K562 (cell line): ENCODE results near the gene WDR54. TPM values are rescaled to one million over a fixed set of nuclear protein-coding genes. Genes with fewer than 3 reads are reported as not detected.

ENCODE experiments used
- ATAC-seq: fragments of 200-7000 bp; cut with Tn5 transposase; 3 replicates; pipeline ENCODE4 v1.9.1; 2020; ENCODE audit warnings: moderate library complexity
- BruUV-seq: library from RNA; stranded (reverse); fragments of 400-500 nt; replicated peaks from 2 replicates; lab custom pipeline; 2021; lab: Mats Ljungman, UMichigan
- CTCF ChIA-PET: fragments of 300-600 bp; formaldehyde crosslinking; extraction: SDS; loops from one replicate; lab custom pipeline; 2021; ENCODE audit warnings: low intra/inter-chr PET ratio; lab: Yijun Ruan, JAX
- POLR2A ChIA-PET: fragments of 300-600, 350-650 bp; sonication (Branson Sonifier 250); formaldehyde crosslinking; extraction: SDS; loops from one replicate; lab custom pipeline; 2021; ENCODE audit warnings: antibody characterized with exemption, inconsistent platforms; lab: Yijun Ruan, JAX
- DNase-seq, 4 experiments: peaks; one replicate each; pipeline versions ENCODE4 v3.0.0 to v3.0.0-alpha.2; 2011 to 2018; ENCODE audit warnings: low spot score in 3 of 4, mixed read lengths in 3 of 4; ENCODE audit errors: extremely low read depth in 1 of 4
- FAIRE-seq: peaks from 2 replicates; lab custom pipeline; 2011; peaks lifted over from hg19 to GRCh38; lab: Jason Lieb, UNC
- H2AFZ ChIP-seq: 2 replicates; pipeline ENCODE4 v1.6.0; 2011; ENCODE audit warnings: low read depth, low read length, control low read depth, inconsistent platforms
- H3K27ac ChIP-seq: fragments of 200-600 bp; 3 replicates; pipeline ENCODE4 v1.8.0; 2011; ENCODE audit warnings: low read depth, mild to moderate bottlenecking, control low read depth, inconsistent platforms, low read length, moderate library complexity, mixed read lengths; ENCODE audit errors: extremely low read depth
- H3K27me3 ChIP-seq, 2 experiments: fragments of 300-600 bp in 1 of 2; 2 replicates in 1 of 2; 3 replicates in 1 of 2; pipeline versions ENCODE4 v1.6.0 to v1.8.0; 2011; ENCODE audit warnings: inconsistent platforms in 2 of 2, low read length in 2 of 2, mild to moderate bottlenecking in 1 of 2, mixed read lengths in 1 of 2, moderate library complexity in 1 of 2; ENCODE audit not compliant: control insufficient read depth in 2 of 2, insufficient read depth in 2 of 2
- H3K36me3 ChIP-seq: fragments of 300-600 bp; 3 replicates; pipeline ENCODE4 v1.8.0; 2011; ENCODE audit warnings: mild to moderate bottlenecking, low read length, inconsistent platforms; ENCODE audit not compliant: control insufficient read depth, insufficient read depth
- H3K4me1 ChIP-seq, 2 experiments: fragments of 200-600 bp in 1 of 2; replicated peaks in 1 of 2; 2 replicates in 1 of 2; 3 replicates in 1 of 2; pipeline versions ENCODE4 v1.5.1 to v1.8.0; 2011; ENCODE audit warnings: inconsistent platforms in 2 of 2, low read length in 2 of 2, mild to moderate bottlenecking in 1 of 2, mixed read lengths in 1 of 2, moderate library complexity in 1 of 2; ENCODE audit not compliant: control insufficient read depth in 2 of 2, insufficient read depth in 2 of 2
- H3K4me2 ChIP-seq: 2 replicates; pipeline ENCODE4 v1.6.1; 2011; ENCODE audit warnings: low read length, control low read depth, inconsistent platforms, mixed read lengths; ENCODE audit not compliant: insufficient read depth
- H3K4me3 ChIP-seq: fragments of 200-600 bp; sonication (generic), shearing (Covaris generic); 2 replicates; pipeline ENCODE4 v1.5.1; 2016; ENCODE audit warnings: control low read depth, inconsistent platforms
- H3K79me2 ChIP-seq: fragments of 200-600 bp; 3 replicates; pipeline ENCODE4 v1.8.0; 2011; ENCODE audit warnings: low read length, inconsistent platforms; ENCODE audit not compliant: control insufficient read depth, insufficient read depth
- H3K9ac ChIP-seq, 2 experiments: 2 replicates each; pipeline versions ENCODE4 v1.6.0 to v1.6.1; 2011; ENCODE audit warnings: low read depth in 2 of 2, low read length in 2 of 2, control low read depth in 1 of 2, inconsistent platforms in 1 of 2, mild to moderate bottlenecking in 1 of 2, mixed read lengths in 1 of 2; ENCODE audit not compliant: insufficient read depth in 1 of 2
- H3K9me1 ChIP-seq: one replicate; pipeline ENCODE4 v1.6.0; 2011; ENCODE audit warnings: inconsistent platforms, mild to moderate bottlenecking, low read length, moderate library complexity; ENCODE audit not compliant: control insufficient read depth, insufficient read depth
- H3K9me3 ChIP-seq: replicated peaks from 2 replicates; pipeline ENCODE4 v1.5.1; 2011; ENCODE audit warnings: low read depth, low read length, inconsistent platforms; ENCODE audit not compliant: control insufficient read depth, insufficient read depth
- H4K20me1 ChIP-seq: replicated peaks from 2 replicates; pipeline ENCODE4 v1.6.1; 2011; ENCODE audit warnings: low read length, inconsistent platforms, mixed read lengths; ENCODE audit not compliant: control insufficient read depth, insufficient read depth
- ETV1 ChIP-seq: fragments of 450-650 bp; conservative IDR thresholded peaks from 2 replicates; pipeline ENCODE4 v1.6.1; 2016; ENCODE audit warnings: missing genetic modification characterization, control low read depth, low read depth, missing compliant biosample characterization
- FOXK1 ChIP-seq: sonication (generic); formaldehyde crosslinking; IDR thresholded peaks from 2 replicates; pipeline ENCODE4 v1.8.0; 2022; ENCODE audit warnings: missing genetic modification reagents, mild to moderate bottlenecking, borderline replicate concordance
- GATA2 ChIP-seq: sonication (generic); formaldehyde crosslinking; IDR thresholded peaks from 2 replicates; pipeline ENCODE4 v1.4.0; 2020; ENCODE audit warnings: mild to moderate bottlenecking, missing genetic modification reagents
- KDM1A ChIP-seq, 2 experiments: fragments of 450-650 bp; IDR thresholded peaks; 2 replicates each; pipeline ENCODE4 v1.6.1; 2016; ENCODE audit warnings: mild to moderate bottlenecking in 2 of 2
- KLF13 ChIP-seq: fragments of 450-650 bp; IDR thresholded peaks from 2 replicates; pipeline ENCODE4 v1.6.1; 2016; ENCODE audit warnings: missing genetic modification characterization, low read depth, mild to moderate bottlenecking, missing compliant biosample characterization, moderate library complexity, borderline replicate concordance
- MECOM ChIP-seq: fragments of 250-450 bp; sonication (Bioruptor Pico); IDR thresholded peaks from 2 replicates; pipeline ENCODE4 v1.8.0; 2022; ENCODE audit warnings: inconsistent platforms
- MEIS2 ChIP-seq: fragments of 450-650 bp; IDR thresholded peaks from 2 replicates; pipeline ENCODE4 v1.6.1; 2014; ENCODE audit warnings: mild to moderate bottlenecking; ENCODE audit not compliant: partially characterized antibody
- MYNN ChIP-seq, 2 experiments: sonication (generic); formaldehyde crosslinking in 1 of 2; IDR thresholded peaks; 2 replicates each; pipeline versions ENCODE4 v1.5.0 to v1.6.1; 2016 to 2020; ENCODE audit warnings: antibody characterized with exemption in 1 of 2, missing genetic modification reagents in 1 of 2
- PBX2 ChIP-seq, 2 experiments: IDR thresholded peaks in 1 of 2; conservative IDR thresholded peaks in 1 of 2; 2 replicates each; pipeline ENCODE4 v1.6.1; 2016; ENCODE audit warnings: low read depth in 2 of 2, mild to moderate bottlenecking in 1 of 2, missing compliant biosample characterization in 1 of 2, missing genetic modification characterization in 1 of 2, moderate library complexity in 1 of 2
- PKNOX1 ChIP-seq: fragments of 450-650 bp; IDR thresholded peaks from 2 replicates; pipeline ENCODE4 v1.6.1; 2016
- SMARCE1 ChIP-seq: fragments of 450-650 bp; IDR thresholded peaks from 2 replicates; pipeline ENCODE4 v1.7.1; 2016; ENCODE audit warnings: mild to moderate bottlenecking
- TRIM28 ChIP-seq: fragments of 450-650 bp; IDR thresholded peaks from 2 replicates; pipeline ENCODE4 v1.6.1; 2017
- ZBTB12 ChIP-seq: fragments of 250-450 bp; sonication (Bioruptor Pico); IDR thresholded peaks from 2 replicates; pipeline ENCODE4 v1.4.0; 2020
- ZC3H11A ChIP-seq: IDR thresholded peaks from 2 replicates; pipeline ENCODE4 v1.6.1; 2012; ENCODE audit warnings: low read depth, low read length, improper control_type of control experiment
- ZC3H4 ChIP-seq: sonication (generic); formaldehyde crosslinking; IDR thresholded peaks from 2 replicates; pipeline ENCODE4 v1.9.0; 2021; ENCODE audit warnings: missing genetic modification reagents, borderline replicate concordance
- ZNF644 ChIP-seq: fragments of 200-800 bp; sonication (Bioruptor generic); IDR thresholded peaks from 2 replicates; pipeline ENCODE4 v1.6.1; 2016; ENCODE audit warnings: low read depth, missing genetic modification characterization, missing compliant biosample characterization
- WGBS: fragments of 100-300 bp; shearing (Covaris generic); methylation state at CpG from one replicate; pipeline ENCODE4 v1.1.6; 2016; ENCODE audit warnings: low coverage, mixed read lengths; ENCODE audit not compliant: insufficient coverage; ENCODE audit errors: missing lambda C conversion rate; 5-methylcytosine and 5-hydroxymethylcytosine counted together
- in situ Hi-C: fragments of 300-500 bp; cut with MboI; formaldehyde crosslinking; loops from 4 replicates; pipeline ENCODE4 v1.15.0; 2018; ENCODE audit warnings: inconsistent platforms, mixed read lengths
- intact Hi-C: fragments of 100-400 bp; cut with micrococcal nuclease; formaldehyde crosslinking; loops from 2 replicates; pipeline ENCODE4 v1.14.2; 2022
- polyA plus RNA-seq, 8 experiments: library from polyadenylated mRNA; depleted of rRNA in 4 of 8; stranded (reverse) in 5 of 8; unstranded in 3 of 8; fragments of >200 nt; fragmentation: Nextera tagmentation in 2 of 8; fragmentation: Illumina TruSeq in 1 of 8; extraction: Ambion mirVana in 2 of 8; extraction: Trizol in 1 of 8; gene quantifications; 2 replicates each; pipeline versions ENCODE4 v1.2.1 to v1.2.3, GENCODE V29; 2011 to 2014; ENCODE audit warnings: inconsistent platforms in 1 of 8, missing spikeins in 1 of 8
- total RNA-seq, 7 experiments: library from RNA; depleted of rRNA in 6 of 7; stranded (reverse); fragments of >200 nt in 6 of 7; fragmentation: Illumina TruSeq in 2 of 7; extraction: Trizol in 2 of 7; gene quantifications; 2 replicates each; pipeline versions ENCODE4 v1.2.1 to v1.2.3, GENCODE V29; 2011 to 2021; ENCODE audit warnings: low replicate concordance in 1 of 7

WDR54 gene
- total and polyA plus RNA-seq, 9 of the 15 experiments (the other 6 are each of a cell fraction or from before 2014, with no cell fraction given), result 5.2 to 15.2 (median 7.4) TPM

- no peaks in the 10 kb centered on the region for H3K9me1 ChIP-seq
- TSS peak; percentile 49 for BruUV-seq
- intact Hi-C loops, result loop anchor here (5.0 to 10.0 kb wide), 3 partner anchors 124 to 566 kb away; partner anchors contain the start of gene STAMBP
- ATAC-seq, result peak; percentile 69
- POLR2A ChIA-PET, result interaction anchor here (0.5 to 2.6 kb wide), 13 partner anchors 8 to 539 kb away, joined by 3 to 13 read pairs (median 3); partner anchors contain the start of genes BOLA3, DCTN1 and MOB1A
- H4K20me1 ChIP-seq, result 0 out of 2 replicates have a peak, but pooled peaks cover under 1% of the 10 kb centered on the region
- peak overlapping the region; percentile 98 for H2AFZ ChIP-seq
- H3K9ac ChIP-seq, result peak overlapping the region; percentile 89 to 96
- peaks cover 26% of the 10 kb centered on the region for H3K79me2 ChIP-seq
- peaks cover 3 to 17% of the 10 kb centered on the region in 2 experiments; a peak in 3 of 5 replicates for H3K4me1 ChIP-seq
- CTCF ChIA-PET, result interaction anchor here (1.2 kb wide), 1 partner anchor 124 kb away, joined by 4 read pairs; no protein-coding TSS in a partner anchor
- peak overlapping the region; percentile 91; the same call in 2 of the 3 replicates for H3K27ac ChIP-seq
- H3K4me2 ChIP-seq, result peak overlapping the region; percentile 98
- H3K36me3 ChIP-seq, result no peaks in the 10 kb centered on the region
- peak; percentile 65 for FAIRE-seq
- in situ Hi-C loops, result no loop called here
- 2% methylated on average over 11 of the region's 11 CpGs for WGBS
- H3K4me3 ChIP-seq, result peak overlapping the region; percentile 66
- peak in 3 of 4 experiments; percentile 29 to 55 (median 52) for DNase-seq
- no peaks in the 10 kb centered on the region for H3K27me3 ChIP-seq
- no peaks in the 10 kb centered on the region for H3K9me3 ChIP-seq
- no peak for TF ChIP-seq PBX2 (CRISPR knock-in tag; IDR thresholded peaks at IDR 0.05; ENCODE audit: low read depth)
- TF ChIP-seq PBX2 (tag; conservative IDR thresholded peaks at IDR 0.05; ENCODE audit: low read depth), result 0 out of 2 replicates have a peak, but pooled peaks have one; percentile 21
- peak; percentile 76 for TF ChIP-seq GATA2
- peak; percentile 35; the same call in 1 of the 2 replicates for TF ChIP-seq PKNOX1
- TF ChIP-seq MEIS2, result peak; percentile 59
- no peak for TF ChIP-seq ZC3H4 (CRISPR knock-in tag)
- TF ChIP-seq ZBTB12, result no peak
- TF ChIP-seq KDM1A (IDR thresholded peaks at IDR 0.05), result peak in 1 of 2 experiments; percentile 32; a peak in 1 of 4 replicates
- TF ChIP-seq TRIM28, result no peak
- TF ChIP-seq ETV1 (tag), result no peak
- no peak for TF ChIP-seq FOXK1 (CRISPR knock-in tag)
- no peak for TF ChIP-seq MYNN (IDR thresholded peaks at IDR 0.05)
- TF ChIP-seq MYNN (CRISPR knock-in tag; IDR thresholded peaks at IDR 0.05), result no peak
- no peak for TF ChIP-seq ZC3H11A
- TF ChIP-seq KLF13, result no peak
- TF ChIP-seq MECOM (CRISPR knock-in tag), result peak; percentile 74
- TF ChIP-seq ZNF644, result no peak
- peak; percentile 32; the same call in 1 of the 2 replicates for TF ChIP-seq SMARCE1
Measured at GRCh38 chr2:74391209-74391579, 30.3 kb upstream of the WDR54 start.
